Caco-2 (cell line): ENCODE results near the gene USP51. TPM values are rescaled to one million over a fixed set of nuclear protein-coding genes. Genes with fewer than 3 reads are reported as not detected.
"Not testable (repeated sequence)": the region's sequence is repeated elsewhere in the genome, so short reads cannot be mapped to it uniquely, and the experiment has no call there.

Source experiments
- BruUV-seq: library from RNA; stranded (reverse); fragments of 400-500 nt; replicated peaks from 2 replicates; lab custom pipeline; 2021; lab: Mats Ljungman, UMichigan
- CTCF ChIA-PET: fragments of 300-600 bp; sonication (Branson Sonifier 250); formaldehyde crosslinking; loops from one replicate; lab custom pipeline; 2022; ENCODE audit warnings: antibody characterized with exemption; lab: Charles Lee
- POLR2A ChIA-PET: fragments of 300-600 bp; sonication (Branson Sonifier 250); formaldehyde crosslinking; loops from one replicate; lab custom pipeline; 2022; ENCODE audit warnings: antibody characterized with exemption; lab: Charles Lee
- DNase-seq, 2 experiments: peaks; one replicate each; pipeline versions ENCODE4 v3.0.0 to v3.0.0-alpha.2; 2020 to 2022
- H3K27me3 ChIP-seq: replicated peaks from 2 replicates; pipeline ENCODE4 v1.6.0; 2011; ENCODE audit warnings: low read length; ENCODE audit not compliant: control insufficient read depth, insufficient read depth
- H3K36me3 ChIP-seq: 2 replicates; pipeline ENCODE4 v1.5.1; 2011; ENCODE audit warnings: low read length; ENCODE audit not compliant: control insufficient read depth, insufficient read depth
- H3K4me1 ChIP-seq: fragments of 250-450 bp; sonication (Bioruptor Pico); 2 replicates; pipeline ENCODE4 v1.5.1; 2020; ENCODE audit warnings: mild to moderate bottlenecking
- H3K4me3 ChIP-seq: 2 replicates; pipeline ENCODE4 v1.5.1; 2011; ENCODE audit warnings: low read depth, mild to moderate bottlenecking, control low read depth, low read length
- H3K9me3 ChIP-seq: fragments of 250-450 bp; sonication (Bioruptor Pico); 2 replicates; pipeline ENCODE4 v1.5.1; 2020; ENCODE audit warnings: mild to moderate bottlenecking, moderate library complexity
- H3K27ac Mint-ChIP-seq: one replicate; pipeline ENCODE4 v1.8.0; 2022; ENCODE audit warnings: mixed read lengths; ENCODE audit not compliant: unreplicated experiment
- H3K27me3 Mint-ChIP-seq: one replicate; pipeline ENCODE4 v1.8.0; 2022; ENCODE audit warnings: mixed read lengths; ENCODE audit not compliant: insufficient read depth, unreplicated experiment
- H3K36me3 Mint-ChIP-seq: one replicate; pipeline ENCODE4 v1.8.0; 2022; ENCODE audit warnings: mild to moderate bottlenecking, mixed read lengths; ENCODE audit not compliant: insufficient read depth, unreplicated experiment
- H3K4me1 Mint-ChIP-seq: one replicate; pipeline ENCODE4 v1.8.0; 2022; ENCODE audit warnings: low read depth, mixed read lengths; ENCODE audit not compliant: unreplicated experiment
- H3K4me3 Mint-ChIP-seq: one replicate; pipeline ENCODE4 v1.8.0; 2022; ENCODE audit warnings: mild to moderate bottlenecking, moderate library complexity, mixed read lengths; ENCODE audit not compliant: unreplicated experiment
- H3K9me3 Mint-ChIP-seq: one replicate; pipeline ENCODE4 v1.8.0; 2022; ENCODE audit warnings: mixed read lengths; ENCODE audit not compliant: unreplicated experiment
- intact Hi-C: fragments of 100-400 bp; cut with micrococcal nuclease; formaldehyde crosslinking; loops from one replicate; pipeline ENCODE4 v1.10.0; 2022; ENCODE audit not compliant: unreplicated experiment
- total RNA-seq: library from RNA; stranded (reverse); gene quantifications from 2 replicates; pipeline ENCODE4 v1.2.3, GENCODE V29; 2022
- TF ChIP-seq, protein P1 (sequence below), 2 experiments: fragments of 200-600 bp in 1 of 2; IDR thresholded peaks; 1 replicate in 1 of 2; 2 replicates in 1 of 2; pipeline versions ENCODE4 v1.5.1 to v1.8.0; 2011 to 2022; ENCODE audit warnings: antibody characterized with exemption in 1 of 2, control low read depth in 1 of 2, inconsistent platforms in 1 of 2, low read depth in 1 of 2, low read length in 1 of 2, mild to moderate bottlenecking in 1 of 2, moderate library complexity in 1 of 2; ENCODE audit not compliant: insufficient read depth in 1 of 2, severe bottlenecking in 1 of 2, unreplicated experiment in 1 of 2

USP51 gene
- total RNA-seq, 1 experiment from 2014 or later: 1.8 TPM

DNA sequence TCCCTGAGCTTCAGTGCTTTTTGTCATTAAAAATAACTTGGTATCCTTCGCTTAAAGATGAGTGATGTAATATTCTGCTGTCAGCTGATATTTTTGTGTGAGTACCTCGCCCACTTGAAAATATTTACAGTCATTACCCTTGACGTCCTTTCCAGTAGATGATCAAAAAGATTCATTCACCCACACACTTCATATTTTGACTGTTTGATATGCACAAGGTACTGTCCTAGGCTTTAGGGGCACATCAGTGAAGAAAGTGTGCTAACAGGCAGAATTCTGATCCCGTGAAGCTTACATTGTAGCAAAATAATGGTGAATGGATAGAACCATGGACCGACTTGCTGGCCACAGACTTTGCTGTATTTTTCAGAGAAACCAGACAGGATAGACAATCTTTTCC lies 18.1 kb upstream of the USP51 start:
- BruUV-seq, H3K4me3 Mint-ChIP-seq, H3K27ac Mint-ChIP-seq, H3K27me3 Mint-ChIP-seq, CTCF ChIA-PET, DNase-seq, H3K9me3 Mint-ChIP-seq, H3K27me3 ChIP-seq, H3K9me3 ChIP-seq, POLR2A ChIA-PET, H3K4me3 ChIP-seq, H3K36me3 ChIP-seq, intact Hi-C loops, H3K4me1 Mint-ChIP-seq, H3K36me3 Mint-ChIP-seq, H3K4me1 ChIP-seq: not testable (repeated sequence)

DNA sequence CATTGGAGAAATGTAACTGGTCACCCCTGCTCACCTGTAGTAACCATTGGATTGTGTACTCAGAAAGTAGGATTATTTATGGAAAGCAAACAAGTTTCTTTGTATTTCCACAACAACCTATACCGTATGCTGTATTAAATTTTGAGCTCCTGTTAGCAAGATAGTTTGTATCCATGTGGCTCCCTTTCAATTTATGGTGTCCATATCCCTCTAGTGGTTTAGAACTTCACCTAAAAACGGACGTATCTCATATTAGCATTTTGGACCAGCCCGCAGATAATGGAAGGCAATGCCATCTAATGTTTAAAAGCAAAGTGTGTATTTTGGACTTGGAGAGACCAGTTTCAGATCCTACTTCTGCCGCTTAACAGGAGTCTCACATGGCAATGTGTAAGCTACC lies 17.4 kb upstream of the USP51 start:
- CTCF ChIA-PET, BruUV-seq, H3K36me3 ChIP-seq, H3K4me3 Mint-ChIP-seq, H3K27ac Mint-ChIP-seq, H3K36me3 Mint-ChIP-seq, POLR2A ChIA-PET, intact Hi-C loops, DNase-seq, H3K9me3 ChIP-seq, H3K4me1 Mint-ChIP-seq, H3K4me1 ChIP-seq, H3K27me3 Mint-ChIP-seq, H3K27me3 ChIP-seq, H3K4me3 ChIP-seq, H3K9me3 Mint-ChIP-seq: not testable (repeated sequence)

DNA sequence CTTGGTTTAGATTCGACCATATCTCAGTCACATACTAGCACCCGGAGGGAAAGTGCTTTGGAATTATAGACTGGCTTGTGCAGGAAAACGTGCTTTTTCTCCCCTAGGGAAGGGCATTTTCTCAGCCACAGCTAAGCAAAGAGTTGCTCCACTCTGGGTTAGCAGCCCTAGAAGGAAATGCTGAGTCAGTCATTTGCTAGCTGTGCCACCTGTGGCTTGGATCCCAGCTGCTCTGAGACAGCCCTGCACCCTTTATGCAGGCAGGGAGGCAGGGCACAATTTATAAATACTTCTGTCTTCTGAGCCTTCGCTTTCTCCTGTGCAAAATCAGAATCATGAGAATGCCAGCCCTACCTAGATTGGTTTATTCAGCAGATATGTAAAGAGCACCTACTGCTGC lies 1.3 kb upstream of the USP51 start:
- POLR2A ChIA-PET: no interaction called here
- Histone ChIP-seq H3K27me3 (no peaks in the 10 kb centered on the region), H3K36me3 (no peaks in the 10 kb centered on the region), H3K4me3 (no peak overlapping the region), H3K4me1 (no peaks in the 10 kb centered on the region), H3K9me3 (no peaks in the 10 kb centered on the region)
- H3K9me3 Mint-ChIP-seq: no peaks in the 10 kb centered on the region
- no peak for DNase-seq
- CTCF ChIA-PET: no interaction called here
- intact Hi-C loops: no loop called here
- H3K4me3 Mint-ChIP-seq: no peak overlapping the region
- BruUV-seq: no TSS peak
- H3K4me1 Mint-ChIP-seq: no peaks in the 10 kb centered on the region
- TF ChIP-seq, protein P1, sequence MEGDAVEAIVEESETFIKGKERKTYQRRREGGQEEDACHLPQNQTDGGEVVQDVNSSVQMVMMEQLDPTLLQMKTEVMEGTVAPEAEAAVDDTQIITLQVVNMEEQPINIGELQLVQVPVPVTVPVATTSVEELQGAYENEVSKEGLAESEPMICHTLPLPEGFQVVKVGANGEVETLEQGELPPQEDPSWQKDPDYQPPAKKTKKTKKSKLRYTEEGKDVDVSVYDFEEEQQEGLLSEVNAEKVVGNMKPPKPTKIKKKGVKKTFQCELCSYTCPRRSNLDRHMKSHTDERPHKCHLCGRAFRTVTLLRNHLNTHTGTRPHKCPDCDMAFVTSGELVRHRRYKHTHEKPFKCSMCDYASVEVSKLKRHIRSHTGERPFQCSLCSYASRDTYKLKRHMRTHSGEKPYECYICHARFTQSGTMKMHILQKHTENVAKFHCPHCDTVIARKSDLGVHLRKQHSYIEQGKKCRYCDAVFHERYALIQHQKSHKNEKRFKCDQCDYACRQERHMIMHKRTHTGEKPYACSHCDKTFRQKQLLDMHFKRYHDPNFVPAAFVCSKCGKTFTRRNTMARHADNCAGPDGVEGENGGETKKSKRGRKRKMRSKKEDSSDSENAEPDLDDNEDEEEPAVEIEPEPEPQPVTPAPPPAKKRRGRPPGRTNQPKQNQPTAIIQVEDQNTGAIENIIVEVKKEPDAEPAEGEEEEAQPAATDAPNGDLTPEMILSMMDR (IDR thresholded peaks at IDR 0.05; ENCODE audit: insufficient read depth in 1 of 2, low read depth in 1 of 2, low read length in 1 of 2, severe bottlenecking in 1 of 2, unreplicated experiment in 1 of 2): no peak
- H3K36me3 Mint-ChIP-seq: peaks cover 7% of the 10 kb centered on the region
- no peak overlapping the region for H3K27ac Mint-ChIP-seq
- H3K27me3 Mint-ChIP-seq: peaks cover 3% of the 10 kb centered on the region

DNA sequence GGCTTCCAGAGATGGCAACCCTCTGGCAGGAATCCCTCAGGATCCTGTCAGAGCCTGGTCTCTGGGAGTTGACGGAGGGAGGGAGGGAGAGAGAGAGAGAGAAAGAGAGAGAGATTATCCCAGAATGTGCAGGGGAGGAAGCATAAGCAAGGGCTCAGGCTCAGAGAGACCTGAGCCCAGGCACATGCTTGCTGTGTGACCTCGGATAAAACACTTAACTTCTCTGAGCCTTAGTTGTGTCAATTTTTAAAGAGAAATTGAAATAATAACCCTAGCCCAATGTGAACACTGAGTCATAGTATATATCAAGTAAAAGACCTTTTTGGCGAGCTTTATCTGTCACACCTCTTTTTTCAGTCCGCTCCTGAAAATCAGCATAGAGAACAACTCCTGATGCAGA lies 473 bp upstream of the USP51 start:
- intact Hi-C loops: no loop called here
- Histone ChIP-seq H3K9me3 (no peaks in the 10 kb centered on the region), H3K4me3 (peak overlapping the region; percentile 62), H3K4me1 (no peaks in the 10 kb centered on the region), H3K36me3 (no peaks in the 10 kb centered on the region), H3K27me3 (no peaks in the 10 kb centered on the region)
- Mint-ChIP-seq H3K9me3 (no peaks in the 10 kb centered on the region), H3K36me3 (peaks cover 7% of the 10 kb centered on the region), H3K4me1 (no peaks in the 10 kb centered on the region), H3K27ac (peak overlapping the region; percentile 98), H3K27me3 (peaks cover 3% of the 10 kb centered on the region), H3K4me3 (peak overlapping the region; percentile 99)
- DNase-seq: no peak
- ChIA-PET CTCF (no interaction called here), POLR2A (no interaction called here)
- BruUV-seq: no TSS peak
- TF ChIP-seq, protein P1 (IDR thresholded peaks at IDR 0.05; ENCODE audit: insufficient read depth in 1 of 2, low read depth in 1 of 2, low read length in 1 of 2, severe bottlenecking in 1 of 2, unreplicated experiment in 1 of 2): no peak
